Body of pancreas (tissue), 4 donors: ENCODE measurements around the gene NBDY.

Experiments
- POLR2A ChIP-seq, 3 donors: fragments of 450-650 bp; IDR thresholded peaks; one replicate each; pipeline ENCODE4 v1.6.1; 2016; ENCODE audit warnings: antibody characterized with exemption in 3 of 3, mild to moderate bottlenecking in 2 of 3
- TF ChIP-seq, protein P1 (sequence below), 7 experiments: fragments of 450-650 bp in 4 of 7; fragments of 200-600 bp in 3 of 7; sonication (generic) in 3 of 7; IDR thresholded peaks; one replicate each; pipeline ENCODE4 v1.5.1; 2016 to 2019; ENCODE audit warnings: antibody characterized with exemption in 7 of 7

- TF ChIP-seq, protein P1, sequence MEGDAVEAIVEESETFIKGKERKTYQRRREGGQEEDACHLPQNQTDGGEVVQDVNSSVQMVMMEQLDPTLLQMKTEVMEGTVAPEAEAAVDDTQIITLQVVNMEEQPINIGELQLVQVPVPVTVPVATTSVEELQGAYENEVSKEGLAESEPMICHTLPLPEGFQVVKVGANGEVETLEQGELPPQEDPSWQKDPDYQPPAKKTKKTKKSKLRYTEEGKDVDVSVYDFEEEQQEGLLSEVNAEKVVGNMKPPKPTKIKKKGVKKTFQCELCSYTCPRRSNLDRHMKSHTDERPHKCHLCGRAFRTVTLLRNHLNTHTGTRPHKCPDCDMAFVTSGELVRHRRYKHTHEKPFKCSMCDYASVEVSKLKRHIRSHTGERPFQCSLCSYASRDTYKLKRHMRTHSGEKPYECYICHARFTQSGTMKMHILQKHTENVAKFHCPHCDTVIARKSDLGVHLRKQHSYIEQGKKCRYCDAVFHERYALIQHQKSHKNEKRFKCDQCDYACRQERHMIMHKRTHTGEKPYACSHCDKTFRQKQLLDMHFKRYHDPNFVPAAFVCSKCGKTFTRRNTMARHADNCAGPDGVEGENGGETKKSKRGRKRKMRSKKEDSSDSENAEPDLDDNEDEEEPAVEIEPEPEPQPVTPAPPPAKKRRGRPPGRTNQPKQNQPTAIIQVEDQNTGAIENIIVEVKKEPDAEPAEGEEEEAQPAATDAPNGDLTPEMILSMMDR (IDR thresholded peaks at IDR 0.05): no peak
- TF ChIP-seq POLR2A (IDR thresholded peaks at IDR 0.05): no peak
Measured at GRCh38 chrX:56798339-56798711, 69.3 kb downstream of the NBDY start.
